Measurements from ENCODE around the gene S100PBP.

Gene S100PBP

GRCh38 chr1:32817159-32817814, at the start of gene S100PBP, which contains the start of gene YARS1:
TSS of gene S100PBP (plus strand) at chr1:32817653. CDS start at chr1:32826100, 8,447 bp downstream.
TSS of gene YARS1 (minus strand) at chr1:32817358. CDS start at chr1:32817244, 114 bp downstream.
- peak; percentile 90 for DNase-seq (ENCODE audit: low read depth)

- DNase-seq (ENCODE audit: low read depth): no peak
Observed at GRCh38 chr1:32768110-32768850, 49.2 kb upstream of the S100PBP start.

GRCh38 chr1:32769524-32770220, 47.8 kb upstream of the S100PBP start:
- no peak for DNase-seq (ENCODE audit: low read depth)

GRCh38 chr1:32770221-32770731, 47.2 kb upstream of the S100PBP start:
- no peak for DNase-seq (ENCODE audit: low read depth)

GRCh38 chr1:32770741-32771548, 46.5 kb upstream of the S100PBP start:
- DNase-seq (ENCODE audit: low read depth): no peak

- no peak for DNase-seq (ENCODE audit: low read depth)
Observed at GRCh38 chr1:32771561-32772280, 45.7 kb upstream of the S100PBP start.

- DNase-seq (ENCODE audit: low read depth): no peak
Observed at GRCh38 chr1:32772281-32773017, 45.0 kb upstream of the S100PBP start.

- DNase-seq (ENCODE audit: low read depth): no peak
Observed at GRCh38 chr1:32773018-32773763, 44.3 kb upstream of the S100PBP start.

- DNase-seq (ENCODE audit: low read depth): no peak
Observed at GRCh38 chr1:32773764-32774463, 43.5 kb upstream of the S100PBP start.

GRCh38 chr1:32774464-32774808, 43.0 kb upstream of the S100PBP start:
- DNase-seq (ENCODE audit: low read depth): no peak

GRCh38 chr1:32774950-32775634, 42.4 kb upstream of the S100PBP start:
- DNase-seq (ENCODE audit: low read depth): no peak

- DNase-seq (ENCODE audit: low read depth): no peak
Observed at GRCh38 chr1:32775640-32776337, 41.7 kb upstream of the S100PBP start.

GRCh38 chr1:32779242-32779641, 38.2 kb upstream of the S100PBP start:
- DNase-seq (ENCODE audit: low read depth): no peak

- DNase-seq (ENCODE audit: low read depth): no peak
Observed at GRCh38 chr1:32780005-32780404, 37.4 kb upstream of the S100PBP start.

- DNase-seq (ENCODE audit: low read depth): no peak
Observed at GRCh38 chr1:32780628-32781234, 36.7 kb upstream of the S100PBP start.

- DNase-seq (ENCODE audit: low read depth): no peak
Observed at GRCh38 chr1:32782086-32782485, 35.4 kb upstream of the S100PBP start.

- no peak for DNase-seq (ENCODE audit: low read depth)
Observed at GRCh38 chr1:32783851-32784250, 33.6 kb upstream of the S100PBP start.

Data from non-pigmented ciliary epithelial cell (primary cell).